Measurements from ENCODE around the gene HDLBP.
"Not testable (repeated sequence)": the region's sequence is repeated elsewhere in the genome, so short reads cannot be mapped to it uniquely, and the experiment has no call there.

Gene HDLBP

GRCh38 chr2:241339839-241340630, 24.6 kb upstream of the HDLBP start:
- DNase-seq (ENCODE audit: low read depth in 2 of 2): no peak

- no peak for DNase-seq (ENCODE audit: low read depth in 2 of 2)
Observed at GRCh38 chr2:241334813-241335212, 19.3 kb upstream of the HDLBP start.

- no peak for DNase-seq (ENCODE audit: low read depth in 2 of 2)
Observed at GRCh38 chr2:241330616-241330981, 15.1 kb upstream of the HDLBP start.

GRCh38 chr2:241329669-241330615, 14.5 kb upstream of the HDLBP start:
- no peak for DNase-seq (ENCODE audit: low read depth in 2 of 2)

- DNase-seq (ENCODE audit: low read depth in 2 of 2): no peak
Observed at GRCh38 chr2:241325257-241325656, 9.8 kb upstream of the HDLBP start.

DNA sequence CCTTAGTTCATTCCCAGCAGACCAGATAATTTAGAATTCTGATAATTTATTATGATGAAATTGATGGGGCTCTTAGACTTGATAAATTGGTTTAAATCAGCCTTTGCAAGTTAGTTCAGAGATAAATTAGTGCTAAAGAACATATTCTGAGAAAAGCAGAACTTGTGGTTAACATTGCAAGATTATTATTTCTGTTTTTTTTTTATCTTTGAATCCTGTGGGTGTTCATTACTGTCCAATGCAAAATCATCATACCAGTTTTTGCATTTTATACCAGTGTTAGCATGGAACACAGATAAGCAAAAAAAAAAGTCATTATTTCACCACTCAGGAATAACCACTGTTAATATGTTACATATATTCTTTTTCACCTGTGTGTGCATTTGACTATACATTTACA, 9.3 kb upstream of the HDLBP start:
- no peak for DNase-seq (ENCODE audit: low read depth in 2 of 2)

DNA sequence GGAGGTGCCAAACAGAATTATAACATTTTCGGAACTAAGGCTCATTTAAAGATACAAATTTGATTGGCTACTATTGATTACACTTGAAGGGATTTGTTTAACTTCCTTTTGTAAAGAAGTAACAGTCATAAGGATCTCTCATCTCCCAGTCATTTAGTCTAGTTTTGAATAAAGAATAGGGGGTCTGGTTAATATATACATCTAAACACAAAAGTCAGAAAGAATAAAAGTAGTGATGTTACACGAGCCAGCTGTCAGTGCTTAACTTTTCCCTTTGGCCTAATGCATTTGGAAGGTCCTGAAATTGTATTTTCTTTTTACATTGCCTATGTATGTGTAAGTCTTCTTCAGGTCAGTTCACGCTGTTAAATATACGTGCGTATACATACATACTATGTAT, 8.3 kb upstream of the HDLBP start:
- DNase-seq (ENCODE audit: low read depth in 2 of 2): no peak

DNA sequence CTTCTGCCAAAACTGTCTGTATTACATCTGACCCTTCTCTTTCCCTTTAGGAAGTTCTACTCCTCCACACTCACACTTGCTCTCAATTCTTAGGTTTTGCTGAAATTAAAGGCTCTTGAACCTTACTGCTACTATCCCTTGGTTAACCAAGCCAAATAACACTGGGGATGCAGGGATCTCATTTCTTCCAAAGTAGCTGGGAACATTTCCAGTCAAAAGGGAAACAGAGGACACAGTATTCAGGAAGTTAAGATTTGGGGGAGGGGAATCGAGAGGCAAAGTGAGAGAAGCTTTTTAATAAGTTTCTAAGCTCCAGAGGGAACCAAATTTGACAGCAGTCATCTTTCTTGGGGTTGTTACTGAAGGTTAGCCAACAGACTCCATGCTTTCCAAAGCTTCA, 6.4 kb upstream of the HDLBP start:
- DNase-seq (ENCODE audit: low read depth in 2 of 2): no peak

DNA sequence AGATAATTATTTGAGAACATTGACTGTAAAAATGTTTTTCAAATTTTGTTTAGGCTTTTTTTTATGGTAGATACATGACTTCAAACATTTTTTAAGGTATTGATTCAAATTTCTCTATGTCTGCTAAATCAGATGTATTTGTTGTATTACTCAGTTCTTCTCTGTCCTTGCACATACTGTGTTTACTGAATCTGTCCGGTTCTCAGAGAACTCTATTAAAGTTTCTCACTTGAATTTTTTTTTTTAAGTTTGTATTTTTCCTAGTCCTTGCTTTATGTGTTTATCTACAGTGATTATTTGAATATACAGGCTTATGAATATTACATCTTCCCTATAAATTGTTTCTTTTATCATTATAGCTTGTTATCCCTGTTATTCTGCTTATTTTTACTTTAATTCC, 5.6 kb upstream of the HDLBP start:
- no peak for DNase-seq (ENCODE audit: low read depth in 2 of 2)

DNA sequence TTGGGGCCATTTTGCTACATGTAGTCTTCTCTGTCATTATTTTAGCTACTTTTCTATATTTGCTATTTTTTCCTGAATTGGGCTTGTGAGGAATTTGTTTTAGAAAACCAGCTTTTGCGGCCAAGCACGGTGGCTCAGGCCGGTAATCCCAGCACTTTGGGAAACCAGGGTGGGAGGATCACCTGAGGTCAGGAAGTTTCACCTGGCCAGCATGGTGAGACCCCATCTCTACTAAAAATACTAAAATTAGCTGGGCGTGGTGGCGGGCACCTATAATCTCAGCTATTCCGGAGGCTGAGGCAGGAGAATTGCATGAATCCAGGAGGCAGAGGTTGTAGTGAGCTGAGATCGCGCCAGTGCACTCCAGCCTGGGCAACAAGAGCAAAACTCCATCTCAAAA, 4.9 kb upstream of the HDLBP start:
- no peak for DNase-seq (ENCODE audit: low read depth in 2 of 2)

DNA sequence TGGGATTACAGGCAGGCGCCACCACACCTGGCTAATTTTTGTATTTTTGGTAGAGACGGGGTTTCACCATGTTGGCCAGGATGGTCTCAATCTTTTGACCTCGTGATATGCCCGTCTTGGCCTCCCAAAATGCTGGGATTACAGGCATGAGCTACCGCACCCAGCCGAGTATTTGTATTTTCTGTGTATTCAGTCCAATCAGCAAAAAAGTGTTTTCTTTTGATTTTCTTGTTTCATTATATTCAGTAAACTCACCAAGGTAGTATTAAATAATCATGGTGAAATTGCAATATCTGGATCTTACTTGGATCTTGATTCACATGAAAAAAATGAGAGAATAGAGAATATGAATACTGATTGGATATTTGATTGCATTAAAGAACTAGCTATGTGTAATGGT, 3.4 kb upstream of the HDLBP start:
- not testable (repeated sequence) for DNase-seq (ENCODE audit: low read depth in 2 of 2)

DNA sequence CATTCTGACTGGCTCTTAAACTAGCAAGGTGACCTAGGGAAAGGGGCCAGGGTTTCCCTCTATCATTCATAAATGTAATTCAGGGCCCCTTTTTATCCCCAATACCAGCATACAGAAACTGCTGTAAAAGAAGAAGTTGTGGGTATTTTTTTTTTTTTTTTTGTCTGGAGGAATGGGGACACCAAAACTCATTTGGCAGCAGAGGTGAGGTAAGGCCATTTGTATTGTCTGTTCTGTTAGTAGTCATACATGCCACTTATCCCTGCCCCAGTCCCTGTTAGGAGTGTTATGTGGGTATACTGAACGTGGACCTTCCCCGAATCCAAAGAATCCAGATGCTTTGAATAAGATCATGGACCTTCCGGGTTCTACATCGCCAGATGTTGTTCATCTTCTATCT, 1.9 kb upstream of the HDLBP start:
- no peak for DNase-seq (ENCODE audit: low read depth in 2 of 2)

DNA sequence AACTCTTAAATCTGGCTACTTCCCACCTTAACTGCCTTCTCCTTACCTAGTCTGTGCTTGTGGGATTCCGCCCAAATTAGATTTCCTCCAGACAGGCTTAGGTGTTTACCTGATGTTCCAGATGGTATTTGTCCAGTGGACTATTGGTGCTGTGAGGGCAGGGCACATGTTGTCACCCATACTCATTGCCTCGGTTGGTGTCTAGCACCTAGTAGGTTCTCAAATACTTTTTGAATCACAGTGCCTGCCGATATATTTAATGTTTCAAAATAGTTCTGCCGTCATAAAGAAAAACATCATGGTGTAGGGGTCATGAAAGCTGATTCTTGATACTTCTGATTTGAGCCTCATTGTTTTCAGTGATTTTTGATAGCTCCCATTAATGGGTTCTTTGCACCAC, 1.4 kb upstream of the HDLBP start:
- DNase-seq (ENCODE audit: low read depth in 2 of 2): no peak

DNA sequence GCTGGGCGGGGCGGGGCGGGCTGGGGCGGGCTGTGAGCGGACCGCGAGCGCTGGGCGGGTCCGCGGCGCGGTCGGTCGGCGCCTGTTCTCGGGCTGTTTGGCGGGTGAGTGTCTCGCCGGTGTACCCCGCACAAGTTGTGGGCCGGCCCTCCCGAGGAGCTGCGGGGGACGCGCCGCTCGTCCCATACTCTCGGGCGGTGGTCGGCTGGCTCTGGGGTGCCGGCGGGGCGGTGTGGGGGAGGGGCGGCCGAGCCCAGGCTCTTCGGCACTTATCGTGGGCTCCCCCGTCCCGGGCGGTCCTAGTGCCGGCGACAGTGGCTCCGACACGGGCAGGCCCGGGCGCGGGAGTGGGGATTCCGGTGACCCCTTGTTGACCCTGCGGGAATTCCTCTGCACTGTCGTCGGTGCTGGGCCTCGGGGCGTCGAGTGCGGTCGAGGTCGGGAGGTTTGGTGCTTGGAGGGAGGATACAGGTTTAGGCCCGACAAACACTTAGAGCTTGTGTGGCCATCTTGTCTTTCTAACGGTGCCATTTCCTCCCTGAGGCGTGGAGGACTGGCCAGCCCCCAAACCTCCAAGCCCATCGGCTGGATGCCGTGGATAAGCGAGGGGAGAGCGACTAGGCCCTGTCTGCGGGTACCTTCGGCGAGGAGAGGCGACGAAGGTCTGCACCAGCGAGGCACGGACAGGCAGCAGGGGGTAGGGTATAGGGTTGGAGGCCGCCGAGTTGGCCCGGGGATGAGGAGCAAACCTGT, 583 bp upstream of the HDLBP start, which contains the start of gene SEPTIN2:
TSS of gene SEPTIN2 (plus strand) at position 47 of the 753 bp plus-strand sequence. CDS start 8,308 bp downstream, outside the sequence.
- peak; percentile 57 to 65 for DNase-seq (ENCODE audit: low read depth in 2 of 2)

DNA sequence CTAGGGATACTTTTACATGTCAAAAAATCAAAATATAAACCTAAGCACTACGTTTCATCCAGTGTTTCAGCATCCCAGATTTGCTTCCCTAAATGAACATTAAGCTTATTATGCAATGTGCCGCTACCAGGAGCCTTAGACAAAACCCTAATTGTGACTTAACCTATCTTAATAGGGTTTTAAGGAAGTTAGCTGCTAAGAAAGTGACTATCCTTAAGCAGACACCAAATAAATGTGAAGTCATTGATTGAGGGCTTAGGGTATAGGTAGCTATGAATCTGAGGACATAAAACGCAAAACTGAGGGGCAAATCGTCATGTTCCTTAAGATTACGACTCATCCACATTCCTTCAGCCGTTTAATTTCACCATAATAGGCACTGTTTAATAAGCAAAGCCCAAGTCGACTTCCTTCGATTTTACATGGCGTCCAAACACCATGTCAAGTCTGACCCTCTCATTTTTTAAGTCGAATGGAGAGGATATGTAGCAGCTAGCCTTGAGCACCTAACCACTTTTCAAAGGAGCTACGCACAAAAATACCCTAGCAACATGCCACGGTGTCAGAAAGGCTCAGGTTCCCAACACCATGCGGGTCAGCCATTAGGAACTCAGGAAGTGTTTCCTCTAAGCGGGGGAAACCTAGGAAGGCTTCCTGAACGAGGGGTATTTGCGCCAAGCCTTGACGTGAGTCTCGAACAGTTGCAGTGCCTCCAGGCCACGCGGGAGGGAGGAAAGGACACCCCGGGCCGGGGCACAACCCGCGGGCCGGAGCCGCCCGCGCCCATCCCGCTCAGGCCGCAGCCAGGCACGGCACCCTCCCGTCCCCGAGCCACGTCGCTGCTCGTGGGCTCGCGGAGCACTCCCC, 1.0 kb downstream of the HDLBP start:
- DNase-seq (ENCODE audit: low read depth in 2 of 2): no peak

DNA sequence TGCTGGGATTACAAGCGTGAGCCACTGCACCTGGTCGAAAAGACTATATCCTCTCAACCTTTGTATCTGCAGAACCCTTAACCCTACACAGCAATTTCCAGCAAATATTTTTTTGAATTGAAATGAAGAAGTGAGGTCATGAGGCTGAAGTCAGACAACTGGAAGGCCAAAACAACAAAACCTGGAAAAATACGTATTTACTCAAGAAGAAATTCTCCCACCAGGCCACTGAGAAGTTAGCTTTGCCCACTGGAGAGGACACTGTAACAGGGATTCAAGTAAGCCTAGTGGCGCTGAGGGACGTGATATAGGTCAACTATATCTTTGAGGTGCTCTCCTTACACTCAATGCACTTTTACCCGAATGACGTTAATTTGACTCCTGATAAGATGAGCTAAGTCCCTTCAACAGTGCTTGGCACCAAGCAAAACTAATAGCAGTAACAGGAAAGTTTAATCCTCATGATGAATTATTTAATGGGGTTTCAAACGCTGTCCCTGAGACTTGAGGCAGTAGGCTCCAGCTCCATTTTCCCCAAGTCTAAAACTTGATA, 1.9 kb downstream of the HDLBP start:
- no peak for DNase-seq (ENCODE audit: low read depth in 2 of 2)

DNA sequence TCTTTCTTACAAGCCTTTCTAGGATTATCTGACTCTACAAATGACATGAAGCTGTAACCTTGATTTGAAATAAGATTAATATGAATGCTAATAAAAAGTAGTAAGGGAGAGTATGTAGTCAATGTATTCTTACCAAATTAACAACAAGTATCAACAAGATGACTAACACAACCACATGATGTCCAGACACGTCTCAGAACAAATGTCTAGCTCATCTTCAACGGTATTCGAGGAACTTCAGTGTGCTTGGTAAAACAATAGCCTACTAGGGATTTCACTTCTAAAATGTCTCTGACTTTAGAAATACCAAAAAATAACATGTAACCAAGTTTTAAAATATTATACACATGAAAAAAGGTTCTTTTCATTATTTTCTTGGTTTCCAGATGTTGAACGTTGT, 3.4 kb downstream of the HDLBP start:
- no peak for DNase-seq (ENCODE audit: low read depth in 2 of 2)

DNA sequence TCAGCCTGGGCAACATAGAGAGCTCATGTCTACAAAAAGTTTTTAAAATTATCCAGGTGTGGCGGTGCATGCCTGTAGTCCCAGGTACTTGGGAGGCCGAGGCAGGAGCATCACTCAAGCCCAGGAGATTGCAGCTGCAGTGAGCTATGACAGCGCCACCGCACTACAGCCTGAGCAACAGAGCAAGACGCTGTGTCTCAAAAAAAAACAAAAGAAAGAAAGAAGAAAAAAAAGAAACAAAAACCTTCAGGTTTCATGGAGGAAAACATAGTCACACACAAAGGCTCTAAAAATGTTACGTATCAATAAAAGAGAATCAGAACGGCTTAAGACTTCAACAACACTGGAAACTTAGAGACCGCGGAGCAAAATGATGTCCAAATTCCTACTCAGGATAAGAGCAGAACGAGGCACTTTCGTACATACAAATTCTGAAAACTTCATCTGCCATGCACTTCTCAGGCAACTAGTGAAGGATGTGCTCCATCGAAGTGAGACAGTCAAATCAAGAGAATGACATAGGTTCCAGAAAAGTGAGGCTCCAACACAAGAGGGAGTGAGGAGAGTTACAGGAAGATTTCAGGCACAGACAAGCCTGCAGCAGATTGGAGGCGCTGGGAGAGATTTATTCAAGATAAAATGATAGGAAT, 4.4 kb downstream of the HDLBP start:
- DNase-seq (ENCODE audit: low read depth in 2 of 2): no peak

- peak; percentile 40 to 48 for DNase-seq (ENCODE audit: low read depth in 2 of 2)
Observed at GRCh38 chr2:241309684-241310117, 5.8 kb downstream of the HDLBP start.

DNA sequence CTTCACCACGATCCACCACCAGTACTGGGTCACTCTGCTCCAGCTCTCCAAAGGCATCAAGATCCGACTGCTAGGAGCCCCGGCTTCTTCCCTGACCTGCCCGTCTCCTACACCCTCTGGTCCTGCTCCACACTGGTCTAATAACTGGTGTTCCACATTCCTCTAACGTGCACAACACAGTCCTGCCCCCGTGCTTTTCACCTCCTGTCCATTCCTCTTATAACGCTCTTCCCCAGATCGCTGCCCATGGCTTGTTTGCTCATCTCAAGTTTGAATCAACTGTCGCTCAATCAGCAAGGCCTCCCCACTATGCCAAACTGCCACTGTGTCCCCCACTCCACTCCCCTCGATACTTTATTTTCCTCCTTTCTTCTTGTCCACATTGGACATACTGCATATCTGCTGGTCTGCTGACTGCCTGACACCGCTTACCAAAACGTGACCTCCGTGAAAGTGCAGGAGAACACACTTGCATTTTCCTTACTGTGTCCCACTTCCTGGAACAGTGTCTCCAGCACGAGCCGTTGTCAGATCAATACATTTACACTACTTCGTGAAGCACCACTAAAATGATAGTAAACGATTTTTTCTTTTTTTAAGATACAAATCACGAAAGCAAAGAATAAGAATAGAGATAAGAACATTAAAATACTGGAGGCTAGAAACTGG, 6.5 kb downstream of the HDLBP start:
- no peak for DNase-seq (ENCODE audit: low read depth in 2 of 2)

Measured in stimulated activated CD8-positive, alpha-beta memory T cell treated with anti-CD3 and anti-CD28 coated beads, Interleukin-2, amount 100 ng/mL, for 1 hour (primary cell).